SK-N-SH treated with all-trans-retinoic acid at 6 μM for 48 hours (cell line): Measurements from ENCODE around the gene LIN28B.

Experiments used
- ARNTL ChIP-seq: fragments of 450-650 bp; formaldehyde crosslinking; IDR thresholded peaks from 2 replicates; pipeline ENCODE4 v1.5.0; 2020; ENCODE audit warnings: low read depth, mild to moderate bottlenecking, moderate library complexity, borderline replicate concordance
- BACH2 ChIP-seq: fragments of 250-450 bp; sonication (Bioruptor Pico); IDR thresholded peaks from 2 replicates; pipeline ENCODE4 v1.9.0; 2021; ENCODE audit warnings: mild to moderate bottlenecking, borderline replicate concordance
- ESRRG ChIP-seq: fragments of 250-450 bp; sonication (Bioruptor Pico); IDR thresholded peaks from 2 replicates; pipeline ENCODE4 v1.6.1; 2021; ENCODE audit warnings: mild to moderate bottlenecking
- OSR1 ChIP-seq: fragments of 250-450 bp; sonication (Bioruptor Pico); IDR thresholded peaks from 2 replicates; pipeline ENCODE4 v1.8.0; 2022; ENCODE audit warnings: moderate library complexity, mild to moderate bottlenecking, inconsistent platforms
- POU6F1 ChIP-seq: fragments of 250-450 bp; sonication (Bioruptor Pico); IDR thresholded peaks from 2 replicates; pipeline ENCODE4 v1.8.0; 2021; ENCODE audit warnings: low read depth, mild to moderate bottlenecking, moderate library complexity, borderline replicate concordance
- TCF4 ChIP-seq: fragments of 250-450 bp; sonication (Bioruptor Pico); IDR thresholded peaks from 2 replicates; pipeline ENCODE4 v1.8.0; 2021; ENCODE audit warnings: mild to moderate bottlenecking, moderate library complexity, borderline replicate concordance
- ZC3H10 ChIP-seq: fragments of 250-450 bp; sonication (Bioruptor Pico); IDR thresholded peaks from 2 replicates; pipeline ENCODE4 v1.5.1; 2021; ENCODE audit warnings: mild to moderate bottlenecking, moderate library complexity
- ZFP3 ChIP-seq: fragments of 250-450 bp; sonication (Bioruptor Pico); IDR thresholded peaks from 2 replicates; pipeline ENCODE4 v1.5.0; 2020; ENCODE audit warnings: mild to moderate bottlenecking, moderate library complexity
- ZFP30 ChIP-seq: fragments of 450-650 bp; formaldehyde crosslinking; IDR thresholded peaks from 2 replicates; pipeline ENCODE4 v1.5.0; 2022; ENCODE audit warnings: mild to moderate bottlenecking, moderate library complexity
- ZNF8 ChIP-seq: fragments of 450-650 bp; formaldehyde crosslinking; IDR thresholded peaks from 2 replicates; pipeline ENCODE4 v1.5.0; 2020; ENCODE audit warnings: mild to moderate bottlenecking, moderate library complexity
- TF ChIP-seq, protein P1 (sequence below): fragments of 250-450 bp; sonication (Bioruptor Pico); IDR thresholded peaks from 2 replicates; pipeline ENCODE4 v1.8.0; 2020; ENCODE audit warnings: mild to moderate bottlenecking, moderate library complexity, borderline replicate concordance
- TF ChIP-seq, protein P2 (sequence below): fragments of 250-450 bp; sonication (Bioruptor Pico); IDR thresholded peaks from 2 replicates; pipeline ENCODE4 v1.5.1; 2021; ENCODE audit warnings: mild to moderate bottlenecking, moderate library complexity

DNA sequence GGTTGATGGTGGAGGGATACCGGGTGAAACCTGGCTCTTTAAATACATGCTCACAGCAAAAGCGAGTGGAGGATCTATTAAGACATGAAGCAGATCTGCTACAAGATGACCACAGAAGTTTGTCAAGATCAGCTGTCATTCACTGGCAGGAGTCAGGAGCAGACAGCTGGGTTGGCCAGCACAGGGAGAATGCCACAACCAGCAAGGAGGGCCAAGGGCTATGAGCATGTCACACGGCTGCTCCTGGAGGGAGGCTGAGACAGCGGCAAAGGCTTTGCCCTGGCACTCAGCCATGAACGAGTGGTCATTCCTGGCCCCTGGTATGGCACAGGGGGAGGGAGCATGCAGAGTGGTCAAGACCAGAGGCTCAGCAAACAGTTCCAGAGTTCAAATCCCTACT, 145.3 kb downstream of the LIN28B start:
- TF ChIP-seq ZFP3 (no peak), OSR1 (CRISPR knock-in tag) (no peak), POU6F1 (no peak), ZC3H10 (CRISPR knock-in tag) (no peak), ZNF8 (CRISPR knock-in tag) (no peak), ARNTL (no peak), ZFP30 (CRISPR knock-in tag) (no peak), ESRRG (CRISPR knock-in tag) (no peak), BACH2 (no peak), TCF4 (no peak)
- TF ChIP-seq, protein P1, sequence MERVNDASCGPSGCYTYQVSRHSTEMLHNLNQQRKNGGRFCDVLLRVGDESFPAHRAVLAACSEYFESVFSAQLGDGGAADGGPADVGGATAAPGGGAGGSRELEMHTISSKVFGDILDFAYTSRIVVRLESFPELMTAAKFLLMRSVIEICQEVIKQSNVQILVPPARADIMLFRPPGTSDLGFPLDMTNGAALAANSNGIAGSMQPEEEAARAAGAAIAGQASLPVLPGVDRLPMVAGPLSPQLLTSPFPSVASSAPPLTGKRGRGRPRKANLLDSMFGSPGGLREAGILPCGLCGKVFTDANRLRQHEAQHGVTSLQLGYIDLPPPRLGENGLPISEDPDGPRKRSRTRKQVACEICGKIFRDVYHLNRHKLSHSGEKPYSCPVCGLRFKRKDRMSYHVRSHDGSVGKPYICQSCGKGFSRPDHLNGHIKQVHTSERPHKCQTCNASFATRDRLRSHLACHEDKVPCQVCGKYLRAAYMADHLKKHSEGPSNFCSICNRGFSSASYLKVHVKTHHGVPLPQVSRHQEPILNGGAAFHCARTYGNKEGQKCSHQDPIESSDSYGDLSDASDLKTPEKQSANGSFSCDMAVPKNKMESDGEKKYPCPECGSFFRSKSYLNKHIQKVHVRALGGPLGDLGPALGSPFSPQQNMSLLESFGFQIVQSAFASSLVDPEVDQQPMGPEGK (CRISPR knock-in tag), result no peak
- TF ChIP-seq, protein P2, sequence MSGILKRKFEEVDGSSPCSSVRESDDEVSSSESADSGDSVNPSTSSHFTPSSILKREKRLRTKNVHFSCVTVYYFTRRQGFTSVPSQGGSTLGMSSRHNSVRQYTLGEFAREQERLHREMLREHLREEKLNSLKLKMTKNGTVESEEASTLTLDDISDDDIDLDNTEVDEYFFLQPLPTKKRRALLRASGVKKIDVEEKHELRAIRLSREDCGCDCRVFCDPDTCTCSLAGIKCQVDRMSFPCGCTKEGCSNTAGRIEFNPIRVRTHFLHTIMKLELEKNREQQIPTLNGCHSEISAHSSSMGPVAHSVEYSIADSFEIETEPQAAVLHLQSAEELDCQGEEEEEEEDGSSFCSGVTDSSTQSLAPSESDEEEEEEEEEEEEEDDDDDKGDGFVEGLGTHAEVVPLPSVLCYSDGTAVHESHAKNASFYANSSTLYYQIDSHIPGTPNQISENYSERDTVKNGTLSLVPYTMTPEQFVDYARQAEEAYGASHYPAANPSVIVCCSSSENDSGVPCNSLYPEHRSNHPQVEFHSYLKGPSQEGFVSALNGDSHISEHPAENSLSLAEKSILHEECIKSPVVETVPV (CRISPR knock-in tag), result no peak
